ENCODE data around the gene CCDC77. TPM values are rescaled to one million over a fixed set of nuclear protein-coding genes. Genes with fewer than 3 reads are reported as not detected.

The CCDC77 gene
- total and polyA plus RNA-seq, 2 experiments from 2014 or later: 5.3 to 15.2 TPM

GRCh38 chr12:482061-482460 is 80.6 kb downstream of the CCDC77 start:
- Histone ChIP-seq H3K36me3 (replicated peaks; ENCODE audit: insufficient read depth, low read depth) (no peaks in the 10 kb centered on the region), H3K9me2 (replicated peaks; ENCODE audit: insufficient read depth) (no peaks in the 10 kb centered on the region), H4K20me1 (ENCODE audit: insufficient read depth, poor library complexity, severe bottlenecking) (no peaks in the 10 kb centered on the region), H3K27ac (no peak overlapping the region), H3K4me2 (no peak overlapping the region), H3K4me1 (ENCODE audit: insufficient read depth) (no peaks in the 10 kb centered on the region), H3K27me3 (no peaks in the 10 kb centered on the region), H3K79me2 (no peaks in the 10 kb centered on the region), H2AFZ (no peak overlapping the region), H3K9me3 (ENCODE audit: low read depth) (no peaks in the 10 kb centered on the region), H3K4me3 (no peak overlapping the region)
- TF ChIP-seq CTCF (IDR thresholded peaks at IDR 0.05; ENCODE audit: poor library complexity): no peak
- TF ChIP-seq EZH2phosphoT487 (IDR thresholded peaks at IDR 0.05; ENCODE audit: low read depth, severe bottlenecking, unreplicated experiment): no peak
- TF ChIP-seq EZH2 (IDR thresholded peaks at IDR 0.05; ENCODE audit: borderline replicate concordance): no peak
- 98% methylated on average over 3 of the region's 3 CpGs for WGBS (ENCODE audit: low lambda C conversion rate, missing lambda C conversion rate)
- DNase-seq (ENCODE audit: low spot score): no peak

- DNase-seq (ENCODE audit: low spot score): no peak
- Histone ChIP-seq H4K20me1 (ENCODE audit: insufficient read depth, poor library complexity, severe bottlenecking) (no peaks in the 10 kb centered on the region), H3K4me1 (ENCODE audit: insufficient read depth) (no peaks in the 10 kb centered on the region), H3K4me2 (no peak overlapping the region), H3K79me2 (no peaks in the 10 kb centered on the region), H3K36me3 (replicated peaks; ENCODE audit: insufficient read depth, low read depth) (no peaks in the 10 kb centered on the region), H3K9me3 (ENCODE audit: low read depth) (no peaks in the 10 kb centered on the region), H3K27me3 (no peaks in the 10 kb centered on the region), H3K4me3 (no peak overlapping the region), H3K9me2 (replicated peaks; ENCODE audit: insufficient read depth) (no peaks in the 10 kb centered on the region), H2AFZ (no peak overlapping the region), H3K27ac (no peak overlapping the region)
- no peak for TF ChIP-seq EZH2phosphoT487 (IDR thresholded peaks at IDR 0.05; ENCODE audit: low read depth, severe bottlenecking, unreplicated experiment)
- no peak for TF ChIP-seq EZH2 (IDR thresholded peaks at IDR 0.05; ENCODE audit: borderline replicate concordance)
- TF ChIP-seq CTCF (IDR thresholded peaks at IDR 0.05; ENCODE audit: poor library complexity): no peak
- whole genome bisulfite sequencing (ENCODE audit: low lambda C conversion rate, missing lambda C conversion rate): 77% methylated on average over 11 of the region's 11 CpGs
Measured at GRCh38 chr12:484096-484495, 82.7 kb downstream of the CCDC77 start.

GRCh38 chr12:490260-490659 is 88.8 kb downstream of the CCDC77 start:
- Histone ChIP-seq H3K4me3 (no peak overlapping the region), H3K27ac (no peak overlapping the region), H2AFZ (no peak overlapping the region), H3K27me3 (no peaks in the 10 kb centered on the region), H4K20me1 (ENCODE audit: insufficient read depth, poor library complexity, severe bottlenecking) (no peaks in the 10 kb centered on the region), H3K4me1 (ENCODE audit: insufficient read depth) (no peaks in the 10 kb centered on the region), H3K4me2 (no peak overlapping the region), H3K79me2 (no peaks in the 10 kb centered on the region), H3K9me2 (replicated peaks; ENCODE audit: insufficient read depth) (no peaks in the 10 kb centered on the region), H3K36me3 (replicated peaks; ENCODE audit: insufficient read depth, low read depth) (no peaks in the 10 kb centered on the region), H3K9me3 (ENCODE audit: low read depth) (no peaks in the 10 kb centered on the region)
- TF ChIP-seq EZH2 (IDR thresholded peaks at IDR 0.05; ENCODE audit: borderline replicate concordance) (no peak), CTCF (IDR thresholded peaks at IDR 0.05; ENCODE audit: poor library complexity) (no peak), EZH2phosphoT487 (IDR thresholded peaks at IDR 0.05; ENCODE audit: low read depth, severe bottlenecking, unreplicated experiment) (no peak)
- no peak for DNase-seq (ENCODE audit: low spot score)

Other genes with a start within 250 kb of the CCDC77 start
- gene SLC6A12, start 187.5 kb upstream of the CCDC77 start, total RNA-seq: 7.9 and 10.3 TPM in 2 replicates
- 3.9 and 6.1 TPM in 2 replicates for gene SLC6A12, start 187.5 kb upstream of the CCDC77 start, polyA plus RNA-seq
- gene SLC6A13, start 138.8 kb upstream of the CCDC77 start, total RNA-seq: 1.9 and 3.8 TPM in 2 replicates
- gene SLC6A13, start 138.8 kb upstream of the CCDC77 start, polyA plus RNA-seq: 5.9 and 13.0 TPM in 2 replicates
- gene KDM5A, start 12.3 kb upstream of the CCDC77 start, total RNA-seq: 43.6 and 54.7 TPM in 2 replicates
- 30.8 and 48.2 TPM in 2 replicates for gene KDM5A, start 12.3 kb upstream of the CCDC77 start, polyA plus RNA-seq
- gene B4GALNT3, start 58.3 kb downstream of the CCDC77 start, total RNA-seq: 10.6 and 13.9 TPM in 2 replicates
- 3.7 and 4.4 TPM in 2 replicates for gene B4GALNT3, start 58.3 kb downstream of the CCDC77 start, polyA plus RNA-seq